Smooth muscle cell (in vitro differentiated cells): ENCODE data around the gene ATAD3A. TPM values are rescaled to one million over a fixed set of nuclear protein-coding genes. Genes with fewer than 3 reads are reported as not detected.
"Not testable (repeated sequence)": the region's sequence is repeated elsewhere in the genome, so short reads cannot be mapped to it uniquely, and the experiment has no call there.

Experiments used
- DNase-seq: peaks from one replicate; lab custom pipeline; 2025; ENCODE audit not compliant: unreplicated experiment; lab: John Stamatoyannopoulos, UW
- H2AFZ ChIP-seq: fragments of 200-600 bp; sonication (generic); 2 replicates; pipeline ENCODE4 v1.6.0; 2016; ENCODE audit warnings: antibody characterized with exemption, low read depth, mild to moderate bottlenecking
- H3F3A ChIP-seq: fragments of 200-600 bp; sonication (generic); 2 replicates; pipeline ENCODE4 v1.6.0; 2017; ENCODE audit warnings: antibody characterized with exemption, low read depth
- H3K27ac ChIP-seq: fragments of 200-600 bp; sonication (generic); 2 replicates; pipeline ENCODE4 v1.5.1; 2016; ENCODE audit warnings: low read depth, mild to moderate bottlenecking
- H3K27me3 ChIP-seq: fragments of 200-600 bp; sonication (generic); 2 replicates; pipeline ENCODE4 v1.6.1; 2016; ENCODE audit warnings: low read depth, mild to moderate bottlenecking
- H3K36me3 ChIP-seq: fragments of 200-600 bp; sonication (generic); 2 replicates; pipeline ENCODE4 v1.5.1; 2016; ENCODE audit warnings: low read depth
- H3K4me1 ChIP-seq: fragments of 200-600 bp; sonication (generic); 2 replicates; pipeline ENCODE4 v1.5.1; 2016; ENCODE audit warnings: low read depth
- H3K4me2 ChIP-seq: fragments of 200-600 bp; sonication (generic); 2 replicates; pipeline ENCODE4 v1.6.0; 2016; ENCODE audit warnings: mild to moderate bottlenecking
- H3K4me3 ChIP-seq: fragments of 200-600 bp; sonication (generic); 2 replicates; pipeline ENCODE4 v1.5.1; 2016; ENCODE audit warnings: mild to moderate bottlenecking
- H3K79me2 ChIP-seq: fragments of 200-600 bp; sonication (generic); 2 replicates; pipeline ENCODE4 v1.6.0; 2016; ENCODE audit warnings: low read depth, mild to moderate bottlenecking
- H3K9ac ChIP-seq: fragments of 200-600 bp; sonication (generic); 2 replicates; pipeline ENCODE4 v1.6.0; 2016; ENCODE audit warnings: low read depth
- H3K9me3 ChIP-seq: fragments of 200-600 bp; sonication (generic); replicated peaks from 2 replicates; pipeline ENCODE4 v1.5.1; 2016; ENCODE audit warnings: low read depth
- H4K20me1 ChIP-seq: fragments of 200-600 bp; sonication (generic); 2 replicates; pipeline ENCODE4 v1.6.0; 2016; ENCODE audit warnings: low read depth
- WGBS: methylation state at CpG from one replicate; pipeline ENCODE4 v1.1.7; 2016; ENCODE audit warnings: low lambda C conversion rate; 5-methylcytosine and 5-hydroxymethylcytosine counted together
- polyA plus RNA-seq: library from polyadenylated mRNA; unstranded; fragments of >200 nt; fragmentation: Nextera tagmentation; extraction: Ambion mirVana; gene quantifications from 2 replicates; pipeline ENCODE4 v1.2.1, GENCODE V29; 2016
- total RNA-seq: library from RNA; depleted of rRNA; stranded (reverse); fragments of >200 nt; gene quantifications from 2 replicates; pipeline ENCODE4 v1.2.3, GENCODE V29; 2014
- TF ChIP-seq, protein P1 (sequence below): fragments of 200-600 bp; sonication (generic); IDR thresholded peaks from 2 replicates; pipeline ENCODE4 v1.5.1; 2017; ENCODE audit warnings: borderline replicate concordance, mild to moderate bottlenecking, antibody characterized with exemption; ENCODE audit not compliant: insufficient read depth, poor library complexity, severe bottlenecking

ATAD3A gene
- total and polyA plus RNA-seq, 2 experiments from 2014 or later: 14.3 to 58.0 TPM

DNA sequence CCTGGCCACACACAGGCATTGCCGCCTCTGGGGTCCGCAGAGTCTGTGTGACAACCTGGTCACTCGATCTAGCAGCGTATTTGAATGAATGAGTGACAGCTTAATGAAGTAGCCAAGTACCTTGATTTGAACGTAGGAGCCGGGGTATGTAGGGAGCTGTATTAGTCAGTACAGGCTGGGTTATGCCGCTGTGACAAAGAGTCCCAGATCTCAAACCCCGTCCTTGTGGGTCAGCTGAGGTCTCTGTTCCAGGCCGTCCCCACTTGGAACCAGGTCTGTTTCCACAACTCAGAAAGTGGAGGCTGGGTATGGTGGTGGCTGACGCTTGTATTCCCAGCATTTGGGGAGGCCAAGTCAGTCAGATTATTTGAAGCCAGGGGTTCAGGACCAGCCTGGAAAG lies 20.4 kb upstream of the ATAD3A start:
- 98% methylated on average over 10 of the region's 10 CpGs for WGBS
- no peak for DNase-seq
- Histone ChIP-seq H3K9me3 (peaks cover 6% of the 10 kb centered on the region), H2AFZ (no peak overlapping the region), H3K4me1 (no peaks in the 10 kb centered on the region), H3K4me2 (no peak overlapping the region), H3K79me2 (no peaks in the 10 kb centered on the region), H3F3A (no peaks in the 10 kb centered on the region), H3K36me3 (peaks cover 23% of the 10 kb centered on the region), H3K4me3 (no peak overlapping the region), H3K27me3 (no peaks in the 10 kb centered on the region), H3K9ac (no peak overlapping the region), H3K27ac (no peak overlapping the region), H4K20me1 (peaks cover 4% of the 10 kb centered on the region)
- TF ChIP-seq, protein P1, sequence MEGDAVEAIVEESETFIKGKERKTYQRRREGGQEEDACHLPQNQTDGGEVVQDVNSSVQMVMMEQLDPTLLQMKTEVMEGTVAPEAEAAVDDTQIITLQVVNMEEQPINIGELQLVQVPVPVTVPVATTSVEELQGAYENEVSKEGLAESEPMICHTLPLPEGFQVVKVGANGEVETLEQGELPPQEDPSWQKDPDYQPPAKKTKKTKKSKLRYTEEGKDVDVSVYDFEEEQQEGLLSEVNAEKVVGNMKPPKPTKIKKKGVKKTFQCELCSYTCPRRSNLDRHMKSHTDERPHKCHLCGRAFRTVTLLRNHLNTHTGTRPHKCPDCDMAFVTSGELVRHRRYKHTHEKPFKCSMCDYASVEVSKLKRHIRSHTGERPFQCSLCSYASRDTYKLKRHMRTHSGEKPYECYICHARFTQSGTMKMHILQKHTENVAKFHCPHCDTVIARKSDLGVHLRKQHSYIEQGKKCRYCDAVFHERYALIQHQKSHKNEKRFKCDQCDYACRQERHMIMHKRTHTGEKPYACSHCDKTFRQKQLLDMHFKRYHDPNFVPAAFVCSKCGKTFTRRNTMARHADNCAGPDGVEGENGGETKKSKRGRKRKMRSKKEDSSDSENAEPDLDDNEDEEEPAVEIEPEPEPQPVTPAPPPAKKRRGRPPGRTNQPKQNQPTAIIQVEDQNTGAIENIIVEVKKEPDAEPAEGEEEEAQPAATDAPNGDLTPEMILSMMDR: no peak

DNA sequence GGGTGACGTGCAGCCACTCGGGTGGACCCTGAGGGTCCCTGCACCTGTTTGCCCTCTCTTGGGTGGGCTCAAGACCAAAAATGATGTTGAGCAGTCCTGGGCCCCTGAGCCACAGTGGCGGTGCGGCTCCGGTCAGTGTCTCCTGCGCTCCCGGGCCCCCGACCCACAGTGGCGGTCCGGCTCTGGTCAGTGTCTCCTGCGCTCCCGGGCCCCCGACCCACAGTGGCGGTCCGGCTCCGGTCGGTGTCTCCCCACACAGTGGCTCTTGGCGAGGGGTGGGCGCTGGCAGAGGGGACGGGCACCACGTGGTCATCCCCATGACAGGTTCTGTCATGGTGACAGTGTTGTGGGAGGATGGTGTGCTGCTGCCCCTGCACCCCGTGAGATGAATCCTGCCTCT lies 17.7 kb upstream of the ATAD3A start:
- peaks cover 23% of the 10 kb centered on the region for H3K36me3 ChIP-seq
- not testable (repeated sequence) for H4K20me1 ChIP-seq, H3K27me3 ChIP-seq, H2AFZ ChIP-seq, H3K79me2 ChIP-seq, H3K4me2 ChIP-seq, H3K4me1 ChIP-seq, H3K27ac ChIP-seq, H3K9ac ChIP-seq, DNase-seq, H3F3A ChIP-seq, H3K9me3 ChIP-seq, H3K4me3 ChIP-seq
- WGBS: 94% methylated on average over 18 of the region's 22 CpGs

DNA sequence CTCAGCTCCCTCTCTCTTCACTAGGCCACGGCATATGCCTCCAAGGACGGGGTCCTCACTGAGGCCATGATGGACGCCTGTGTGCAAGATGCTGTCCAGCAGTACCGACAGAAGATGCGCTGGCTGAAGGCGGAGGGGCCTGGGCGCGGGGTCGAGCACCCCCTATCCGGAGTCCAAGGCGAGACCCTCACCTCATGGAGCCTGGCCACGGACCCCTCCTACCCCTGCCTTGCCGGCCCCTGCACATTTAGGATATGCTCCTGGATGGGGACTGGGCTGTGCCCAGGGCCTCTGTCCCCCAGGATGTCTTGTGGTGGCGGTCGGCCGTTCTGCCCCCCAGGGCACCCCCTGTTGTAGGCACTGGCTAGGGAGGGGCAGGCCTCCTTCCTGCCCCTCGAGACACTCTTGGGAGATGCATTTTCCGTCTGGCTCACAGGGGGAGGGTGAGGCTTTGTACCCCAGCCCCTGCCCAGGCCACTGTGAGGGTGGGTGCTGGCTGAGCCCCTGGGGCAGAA lies 16.4 kb upstream of the ATAD3A start:
- not testable (repeated sequence) for DNase-seq, H3K79me2 ChIP-seq, H4K20me1 ChIP-seq, H3K9me3 ChIP-seq, H3K27me3 ChIP-seq, H3K4me1 ChIP-seq, H3K4me2 ChIP-seq, H3K4me3 ChIP-seq, H3K27ac ChIP-seq, H3F3A ChIP-seq, H3K9ac ChIP-seq, H2AFZ ChIP-seq
- 94% methylated on average over 18 of the region's 18 CpGs for WGBS
- H3K36me3 ChIP-seq: peaks cover 23% of the 10 kb centered on the region

DNA sequence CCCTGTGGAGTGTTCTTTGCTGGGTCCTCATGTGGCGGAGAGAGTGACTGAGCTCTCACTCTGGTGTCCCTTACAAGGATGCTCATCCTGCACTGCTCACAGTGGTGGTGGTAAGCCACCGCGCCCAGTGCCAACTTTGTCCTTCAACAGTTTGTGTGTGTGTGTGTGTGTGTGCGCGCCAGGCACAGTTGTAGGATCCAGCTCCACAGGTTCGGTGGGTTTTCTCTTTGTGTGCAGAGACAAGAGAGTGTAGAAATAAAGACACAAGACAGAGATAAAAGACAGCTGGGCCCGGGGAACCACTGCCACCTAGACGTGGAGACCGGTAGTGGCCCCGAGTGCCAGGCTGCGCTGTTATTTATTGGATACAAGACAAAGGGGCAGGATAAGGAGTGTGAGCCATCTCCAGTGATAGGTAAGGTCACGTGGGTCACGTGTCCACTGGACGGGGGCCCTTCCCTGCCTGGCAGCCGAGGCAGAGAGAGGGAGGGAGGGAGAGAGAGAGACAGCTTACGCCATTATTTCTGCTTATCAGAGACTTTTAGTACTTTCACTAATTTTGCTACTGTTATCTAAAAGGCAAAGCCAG lies 7.1 kb upstream of the ATAD3A start:
- peak overlapping the region; percentile 35 for H3K4me3 ChIP-seq
- H3K4me2 ChIP-seq: peak overlapping the region; percentile 80
- H3K27ac ChIP-seq: peak overlapping the region; percentile 92
- not testable (repeated sequence) for H4K20me1 ChIP-seq, H3K27me3 ChIP-seq, H3K4me1 ChIP-seq, H3K9me3 ChIP-seq, H3K79me2 ChIP-seq, H2AFZ ChIP-seq, H3K36me3 ChIP-seq, H3F3A ChIP-seq
- H3K9ac ChIP-seq: peak overlapping the region; percentile 77
- 23% methylated on average over 16 of the region's 16 CpGs for WGBS
- TF ChIP-seq, protein P1: peak; percentile 65
- DNase-seq: peak; percentile 30
